Activated CD4-positive, alpha-beta memory T cell treated with anti-CD3 and anti-CD28 coated beads for 36 hours (primary cell): ENCODE data around the gene C4orf51. TPM values are rescaled to one million over a fixed set of nuclear protein-coding genes. Genes with fewer than 3 reads are reported as not detected.
"Not testable (repeated sequence)": the region's sequence is repeated elsewhere in the genome, so short reads cannot be mapped to it uniquely, and the experiment has no call there.

Experiments used
- CTCF ChIA-PET: fragments of 350-600 bp; sonication (Branson Sonifier 250); formaldehyde crosslinking; loops from one replicate; lab custom pipeline; 2021; ENCODE audit warnings: antibody characterized with exemption, inconsistent platforms; lab: Charles Lee
- POLR2A ChIA-PET: fragments of 350-600 bp; sonication (Branson Sonifier 250); formaldehyde crosslinking; loops from one replicate; lab custom pipeline; 2021; ENCODE audit warnings: antibody characterized with exemption; lab: Charles Lee
- DNase-seq: peaks from one replicate; pipeline ENCODE4 v3.0.0-alpha.2; 2020
- H3K27ac Mint-ChIP-seq: one replicate; pipeline ENCODE4 v1.8.0; 2021; ENCODE audit warnings: mixed read lengths
- H3K27me3 Mint-ChIP-seq: one replicate; pipeline ENCODE4 v1.8.0; 2021; ENCODE audit warnings: mixed read lengths
- H3K36me3 Mint-ChIP-seq: one replicate; pipeline ENCODE4 v1.8.0; 2021; ENCODE audit warnings: mixed read lengths
- H3K4me1 Mint-ChIP-seq: one replicate; pipeline ENCODE4 v1.8.0; 2021; ENCODE audit warnings: low read depth, mixed read lengths
- H3K4me3 Mint-ChIP-seq: one replicate; pipeline ENCODE4 v1.8.0; 2021; ENCODE audit warnings: mild to moderate bottlenecking, mixed read lengths
- H3K9me3 Mint-ChIP-seq: one replicate; pipeline ENCODE4 v1.8.0; 2021; ENCODE audit warnings: mixed read lengths
- intact Hi-C: fragments of 100-400 bp; cut with micrococcal nuclease; formaldehyde crosslinking; loops from one replicate; pipeline ENCODE4 v1.15.1; 2023
- total RNA-seq, 2 experiments: library from RNA; stranded (reverse); gene quantifications; one replicate each; pipeline ENCODE4 v1.2.3, GENCODE V29; 2021

C4orf51 gene
- total RNA-seq, 2 experiments from 2014 or later = not detected

DNA sequence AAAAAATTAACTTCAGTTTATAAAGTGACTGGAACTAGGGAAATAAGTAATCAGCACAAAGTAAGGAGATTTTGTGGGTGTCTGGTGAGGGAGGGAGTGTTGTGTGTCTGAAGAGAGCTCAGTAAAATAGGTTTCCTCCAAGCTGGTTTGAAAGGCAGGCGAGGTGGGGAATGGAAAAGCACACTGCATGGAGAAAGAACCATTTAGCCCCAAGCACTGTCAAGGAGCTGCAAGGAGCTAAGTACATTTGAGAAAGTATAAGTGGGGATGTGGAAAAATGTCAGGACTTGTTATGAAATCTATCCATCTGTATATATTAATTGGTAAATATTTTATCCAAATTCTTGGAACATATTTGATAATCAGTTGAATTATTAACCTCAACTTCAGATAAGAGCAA, 956 bp downstream of the C4orf51 start:
- intact Hi-C loops = no loop called here
- POLR2A ChIA-PET = no interaction called here
- Mint-ChIP-seq H3K36me3 (no peaks in the 10 kb centered on the region), H3K4me1 (no peaks in the 10 kb centered on the region), H3K27ac (no peak overlapping the region), H3K27me3 (peaks cover 21% of the 10 kb centered on the region), H3K9me3 (peaks cover 9% of the 10 kb centered on the region), H3K4me3 (no peak overlapping the region)
- CTCF ChIA-PET = interaction anchor here (0.6 to 1.1 kb wide), 2 partner anchors 64 to 442 kb away, joined by 3 to 4 read pairs; no protein-coding TSS in a partner anchor
- DNase-seq = no peak

DNA sequence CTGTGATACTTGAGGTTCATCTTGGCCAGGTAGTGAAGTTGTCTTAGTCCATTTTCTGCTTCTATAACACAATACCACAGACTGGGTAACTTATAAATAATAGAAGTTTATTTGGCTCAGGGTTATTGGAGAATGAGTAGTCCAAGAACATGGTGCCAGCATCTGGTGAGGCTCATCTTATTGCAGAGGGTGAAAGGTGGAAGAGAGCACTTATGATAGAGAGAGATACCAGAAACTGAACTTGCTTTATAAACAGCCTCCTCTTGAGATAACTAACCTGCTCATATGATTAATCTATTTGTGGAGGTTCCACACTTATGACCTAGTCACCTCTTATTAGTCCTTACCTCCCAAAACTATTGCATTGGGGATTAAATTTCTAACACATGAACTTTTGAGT, 1.6 kb downstream of the C4orf51 start:
- no peak for DNase-seq
- Mint-ChIP-seq H3K36me3 (no peaks in the 10 kb centered on the region), H3K27me3 (peaks cover 21% of the 10 kb centered on the region), H3K9me3 (peaks cover 9% of the 10 kb centered on the region), H3K27ac (no peak overlapping the region), H3K4me1 (no peaks in the 10 kb centered on the region), H3K4me3 (no peak overlapping the region)
- ChIA-PET POLR2A (no interaction called here), CTCF (no interaction called here)
- intact Hi-C loops = no loop called here

DNA sequence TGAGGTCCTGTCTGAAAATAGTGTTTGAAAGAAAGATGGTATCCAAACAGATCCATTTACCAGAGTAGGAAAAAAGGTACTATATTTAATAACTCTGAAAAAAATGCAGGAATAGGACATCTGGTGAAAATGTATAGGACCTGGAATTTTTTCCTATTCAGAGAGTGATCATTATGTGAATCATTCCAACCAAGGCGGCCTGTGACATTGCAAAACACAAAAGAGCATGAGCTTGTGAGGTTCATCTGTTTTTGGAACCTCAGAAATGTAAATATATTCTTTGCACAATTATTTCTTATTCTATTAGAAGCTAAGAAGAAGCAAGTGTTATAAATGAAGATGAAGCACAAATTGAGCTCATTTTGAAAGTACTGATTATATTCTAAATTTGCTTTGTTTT, 2.0 kb downstream of the C4orf51 start:
- Mint-ChIP-seq H3K36me3 (no peaks in the 10 kb centered on the region), H3K27ac (no peak overlapping the region), H3K9me3 (peaks cover 6% of the 10 kb centered on the region), H3K27me3 (peaks cover 21% of the 10 kb centered on the region), H3K4me3 (no peak overlapping the region), H3K4me1 (no peaks in the 10 kb centered on the region)
- ChIA-PET CTCF (no interaction called here), POLR2A (no interaction called here)
- intact Hi-C loops = no loop called here
- DNase-seq = no peak

DNA sequence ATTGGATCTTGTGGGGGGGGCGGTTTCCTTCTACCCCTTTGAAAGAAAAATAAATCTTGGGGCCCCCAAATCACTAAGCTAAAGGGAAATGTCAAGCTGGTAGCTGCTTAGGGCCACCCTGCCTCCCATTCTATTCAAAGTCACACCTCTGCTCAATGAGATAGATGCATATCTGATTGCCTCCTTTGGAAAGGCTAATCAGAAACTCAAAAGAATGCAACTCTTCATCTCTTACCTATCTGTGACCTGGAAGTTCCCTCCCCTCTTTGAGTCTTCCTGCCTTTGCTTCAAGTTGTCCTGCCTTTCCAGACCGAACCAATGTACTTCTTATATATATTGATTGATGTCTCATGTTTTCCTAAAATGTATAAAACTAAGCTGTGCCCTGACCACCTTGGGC, 7.0 kb downstream of the C4orf51 start:
- no peak overlapping the region for H3K27ac Mint-ChIP-seq
- peaks cover 7% of the 10 kb centered on the region for H3K27me3 Mint-ChIP-seq
- POLR2A ChIA-PET = no interaction called here
- intact Hi-C loops = no loop called here
- CTCF ChIA-PET = no interaction called here
- peaks cover 2% of the 10 kb centered on the region for H3K9me3 Mint-ChIP-seq
- H3K4me3 Mint-ChIP-seq = no peak overlapping the region
- no peaks in the 10 kb centered on the region for H3K36me3 Mint-ChIP-seq
- H3K4me1 Mint-ChIP-seq = no peaks in the 10 kb centered on the region
- no peak for DNase-seq

DNA sequence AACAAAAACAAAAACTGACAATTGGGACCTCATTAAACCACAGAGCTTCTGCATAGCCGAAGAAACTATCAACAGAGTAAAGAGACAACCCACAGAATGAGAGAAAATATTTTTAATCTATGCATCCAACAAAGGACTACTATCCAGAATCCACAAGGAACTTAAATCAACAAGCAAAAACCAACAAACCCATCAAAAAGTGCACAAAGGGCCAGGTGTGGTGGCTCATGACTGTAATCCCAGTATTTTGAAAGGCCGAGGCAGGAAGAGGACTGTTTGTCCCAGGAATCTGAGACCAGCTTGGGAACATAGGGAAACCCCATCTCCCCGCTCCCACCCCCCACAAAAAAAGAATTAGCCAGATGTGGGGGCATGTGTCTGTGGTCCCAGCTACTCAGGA, 10.7 kb downstream of the C4orf51 start:
- H3K36me3 Mint-ChIP-seq = peaks cover 3% of the 10 kb centered on the region
- intact Hi-C loops = no loop called here
- no peak for DNase-seq
- no peak overlapping the region for H3K4me3 Mint-ChIP-seq
- peaks cover 5% of the 10 kb centered on the region for H3K9me3 Mint-ChIP-seq
- no peaks in the 10 kb centered on the region for H3K27me3 Mint-ChIP-seq
- H3K27ac Mint-ChIP-seq = no peak overlapping the region
- ChIA-PET CTCF (no interaction called here), POLR2A (no interaction called here)
- H3K4me1 Mint-ChIP-seq = no peaks in the 10 kb centered on the region

DNA sequence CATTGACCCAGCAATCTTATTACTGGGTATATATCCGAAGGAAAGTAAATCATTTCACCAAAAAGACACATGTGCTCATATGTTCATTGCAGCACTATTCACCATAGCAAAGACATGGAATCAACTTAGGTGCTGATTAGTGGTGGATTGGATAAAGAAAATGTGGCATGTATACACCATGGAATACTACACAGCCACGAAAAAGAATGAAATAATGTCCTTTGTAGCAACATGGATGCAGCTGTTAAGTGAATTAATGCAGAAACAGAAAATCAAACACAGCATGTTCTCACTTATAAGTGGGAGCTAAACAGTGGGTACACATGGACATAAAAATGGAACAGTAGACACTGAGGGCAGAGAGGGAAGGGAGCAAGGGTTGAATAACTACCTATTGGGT, 11.5 kb downstream of the C4orf51 start:
- H3K4me3 Mint-ChIP-seq = not testable (repeated sequence)

DNA sequence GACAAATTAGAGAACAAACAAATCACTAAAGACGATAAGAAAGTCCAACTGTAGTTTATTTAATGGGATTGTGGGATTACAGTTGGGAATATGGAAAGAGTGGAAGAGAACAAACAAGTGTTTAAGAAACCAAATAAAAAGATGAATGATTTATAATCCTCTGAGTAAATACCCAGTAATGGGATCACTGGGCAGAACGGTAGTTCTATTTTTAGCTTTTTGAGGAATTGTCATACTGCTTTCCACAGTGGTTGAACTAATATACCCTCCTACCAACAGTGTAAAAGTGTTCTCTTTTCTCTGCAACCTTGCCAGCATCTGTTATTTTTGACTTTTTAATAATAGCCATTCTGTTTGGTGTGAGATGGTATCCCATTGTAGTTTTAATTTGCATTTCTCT, 15.0 kb downstream of the C4orf51 start:
- DNase-seq = no peak
- intact Hi-C loops = no loop called here
- Mint-ChIP-seq H3K27ac (no peak overlapping the region), H3K9me3 (peaks cover 7% of the 10 kb centered on the region), H3K36me3 (peaks cover 3% of the 10 kb centered on the region), H3K4me3 (no peak overlapping the region), H3K27me3 (peaks cover 2% of the 10 kb centered on the region), H3K4me1 (peaks cover 3% of the 10 kb centered on the region)
- CTCF ChIA-PET = no interaction called here
- POLR2A ChIA-PET = no interaction called here

More for the DNA sequence above, 11.5 kb downstream of the C4orf51 start:
- H3K9me3 Mint-ChIP-seq, DNase-seq, POLR2A ChIA-PET, H3K27me3 Mint-ChIP-seq, H3K36me3 Mint-ChIP-seq, CTCF ChIA-PET, H3K4me1 Mint-ChIP-seq, intact Hi-C loops, H3K27ac Mint-ChIP-seq: not testable (repeated sequence)

DNA sequence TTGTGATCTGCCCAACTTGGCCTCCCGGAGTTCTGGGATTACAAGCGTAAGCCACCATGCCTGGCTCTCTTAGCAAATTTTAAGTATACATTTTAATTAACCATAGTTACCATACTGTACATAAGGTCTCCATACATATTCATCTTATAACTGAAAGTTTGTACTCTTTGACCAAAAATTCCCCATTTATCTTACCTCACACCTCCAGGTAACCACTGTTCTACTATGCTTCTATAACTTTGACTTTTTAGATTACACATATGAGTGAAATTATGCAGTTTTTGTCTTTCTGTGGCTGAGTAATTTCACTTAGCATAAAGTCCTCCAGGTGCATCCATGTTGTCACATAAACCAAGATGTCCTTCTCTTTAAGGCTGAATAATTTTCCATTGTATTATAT, 17.4 kb downstream of the C4orf51 start:
- H3K4me3 Mint-ChIP-seq = no peak overlapping the region
- no peak overlapping the region for H3K27ac Mint-ChIP-seq
- peaks cover 7% of the 10 kb centered on the region for H3K27me3 Mint-ChIP-seq
- ChIA-PET CTCF (no interaction called here), POLR2A (no interaction called here)
- H3K9me3 Mint-ChIP-seq = peaks cover 5% of the 10 kb centered on the region
- H3K4me1 Mint-ChIP-seq = peaks cover 3% of the 10 kb centered on the region
- intact Hi-C loops = no loop called here
- peaks cover 3% of the 10 kb centered on the region for H3K36me3 Mint-ChIP-seq
- DNase-seq = no peak

DNA sequence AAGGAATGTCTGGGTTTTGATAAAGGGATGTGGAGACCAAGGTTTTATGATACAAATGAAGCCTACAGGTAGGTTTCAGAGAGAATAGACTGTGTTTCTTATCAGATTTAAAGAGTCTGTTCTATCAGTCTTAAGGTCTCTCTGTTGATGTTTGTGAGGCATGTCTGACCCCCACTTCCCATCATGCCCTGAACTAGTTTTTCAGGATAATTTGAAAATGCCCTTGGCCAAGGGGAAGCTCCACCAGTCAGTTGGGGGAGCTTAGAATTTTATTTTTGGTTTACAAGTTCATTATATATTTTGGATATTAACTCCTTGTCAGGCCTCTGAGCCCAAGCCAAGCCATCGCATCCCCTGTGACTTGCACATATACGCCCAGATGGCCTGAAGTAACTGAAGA, 18.6 kb downstream of the C4orf51 start:
- DNase-seq = no peak
- H3K27ac Mint-ChIP-seq = no peak overlapping the region

DNA sequence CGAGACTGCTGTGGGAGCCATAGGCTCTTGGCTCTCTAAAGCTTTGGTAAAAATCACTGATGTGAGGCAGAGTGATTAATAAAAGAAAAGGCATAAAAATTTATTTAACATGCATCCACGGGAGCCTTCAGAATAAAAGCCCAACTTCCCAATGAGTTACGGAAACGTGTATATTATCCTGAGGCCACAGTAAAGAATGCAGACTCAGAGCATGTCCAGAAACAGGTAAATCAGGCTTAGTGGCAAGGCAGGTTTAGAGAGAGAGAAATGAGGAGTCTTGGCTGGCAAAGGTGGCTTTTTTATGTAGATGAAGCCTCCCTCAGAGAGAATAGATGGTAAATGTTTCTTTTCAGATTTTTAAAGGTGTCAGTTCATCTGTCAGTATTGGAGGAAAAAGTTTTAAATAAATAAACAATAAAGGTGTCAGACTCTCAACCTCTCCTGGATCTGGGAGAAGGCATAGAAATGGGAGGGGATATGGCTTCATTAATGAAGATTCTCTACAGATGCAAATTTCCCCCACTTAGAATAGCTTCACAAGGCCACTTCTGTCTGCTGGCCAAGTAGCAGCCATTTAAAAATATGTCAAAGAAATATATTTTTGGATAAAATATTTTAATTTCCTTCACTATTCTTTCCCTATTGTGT, 24.0 kb downstream of the C4orf51 start:
- Mint-ChIP-seq H3K9me3 (no peaks in the 10 kb centered on the region), H3K4me1 (peaks cover 2% of the 10 kb centered on the region), H3K27me3 (peaks cover 7% of the 10 kb centered on the region), H3K36me3 (no peaks in the 10 kb centered on the region), H3K4me3 (no peak overlapping the region), H3K27ac (no peak overlapping the region)
- intact Hi-C loops = no loop called here
- POLR2A ChIA-PET = no interaction called here
- CTCF ChIA-PET = interaction anchor here (1.3 kb wide), 1 partner anchor 88 kb away, joined by 3 read pairs; no protein-coding TSS in a partner anchor
- DNase-seq = no peak

More for the DNA sequence above, 18.6 kb downstream of the C4orf51 start:
- Mint-ChIP-seq H3K27me3 (peaks cover 7% of the 10 kb centered on the region), H3K4me3 (no peak overlapping the region), H3K9me3 (peaks cover 5% of the 10 kb centered on the region), H3K36me3 (peaks cover 3% of the 10 kb centered on the region), H3K4me1 (peaks cover 3% of the 10 kb centered on the region)
- intact Hi-C loops = no loop called here
- ChIA-PET CTCF (no interaction called here), POLR2A (no interaction called here)

DNA sequence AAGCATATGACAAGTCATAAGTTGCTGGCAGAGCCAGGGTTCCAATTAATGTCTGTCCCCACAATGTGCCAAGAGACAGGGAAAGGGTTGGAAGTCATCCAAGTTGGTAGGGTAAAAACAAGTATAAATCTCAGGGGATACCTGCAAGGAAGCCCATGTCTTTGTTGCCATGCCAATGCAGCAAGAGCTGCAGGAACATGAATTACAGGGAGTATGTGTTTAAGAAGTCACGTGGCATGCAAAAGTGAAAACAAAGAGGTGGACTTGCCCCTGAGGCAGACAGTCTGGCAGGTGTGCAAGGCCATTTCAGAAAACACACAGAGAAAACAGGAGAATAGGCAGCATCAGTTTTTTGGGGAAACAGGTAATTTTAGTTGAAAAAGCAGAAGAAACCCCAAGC, 29.4 kb downstream of the C4orf51 start:
- Mint-ChIP-seq H3K27ac (peak overlapping the region; percentile 46), H3K4me3 (no peak overlapping the region), H3K36me3 (peaks cover 4% of the 10 kb centered on the region), H3K9me3 (peaks cover 20% of the 10 kb centered on the region), H3K4me1 (peaks cover 14% of the 10 kb centered on the region), H3K27me3 (peaks cover 5% of the 10 kb centered on the region)
- CTCF ChIA-PET = no interaction called here
- intact Hi-C loops = no loop called here
- DNase-seq = no peak
- POLR2A ChIA-PET = interaction anchor here (0.7 kb wide), 2 partner anchors 9 to 11 kb away, joined by 3 read pairs; no protein-coding TSS in a partner anchor

DNA sequence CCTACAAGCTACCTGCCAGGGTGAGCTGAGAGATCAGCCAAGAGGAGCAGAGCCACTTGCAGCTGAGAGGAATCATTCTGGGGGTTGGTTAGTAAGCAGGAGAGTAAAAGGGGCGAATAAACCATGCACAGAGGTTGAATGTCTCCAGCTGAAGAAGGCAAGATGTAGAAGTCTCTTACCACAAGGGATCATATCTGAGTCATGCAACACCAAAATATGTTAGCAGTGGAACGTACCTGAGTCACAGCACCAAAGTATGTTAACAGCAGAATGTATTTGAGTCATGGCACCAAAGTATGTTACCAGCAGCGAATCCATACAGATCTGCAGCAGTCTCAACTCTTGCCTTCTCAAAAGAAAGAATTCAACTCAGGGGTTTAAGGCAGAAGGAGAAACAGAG, 29.9 kb downstream of the C4orf51 start:
- Mint-ChIP-seq H3K9me3 (peaks cover 20% of the 10 kb centered on the region), H3K27me3 (peaks cover 5% of the 10 kb centered on the region), H3K4me1 (peaks cover 14% of the 10 kb centered on the region), H3K4me3 (no peak overlapping the region), H3K27ac (no peak overlapping the region), H3K36me3 (peaks cover 4% of the 10 kb centered on the region)
- intact Hi-C loops = loop anchor here (1.0 kb wide), 2 partner anchors 8 to 91 kb away; partner anchors contain the start of gene MMAA
- POLR2A ChIA-PET = interaction anchor here (0.7 kb wide), 2 partner anchors 8 to 10 kb away, joined by 3 read pairs; no protein-coding TSS in a partner anchor
- DNase-seq = peak; percentile 30
- CTCF ChIA-PET = no interaction called here

DNA sequence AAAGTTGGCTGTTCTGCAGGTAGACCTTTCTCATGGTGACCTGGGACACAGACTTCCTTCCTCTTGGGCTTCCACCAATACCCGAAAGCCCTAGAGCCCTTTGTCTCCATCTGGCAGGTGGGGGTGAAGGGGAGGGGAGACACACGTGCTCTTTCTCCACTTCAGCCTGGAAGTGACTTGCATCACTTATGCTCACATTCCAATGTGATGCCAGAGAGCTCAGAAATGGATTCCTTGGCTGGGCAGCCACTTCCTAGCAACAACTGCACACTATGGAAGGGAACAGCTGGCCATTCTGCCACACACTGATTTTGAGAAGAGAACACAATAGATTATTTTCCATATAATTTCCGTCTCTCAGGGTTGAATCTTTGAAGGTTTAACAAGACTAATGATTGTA, 36.3 kb downstream of the C4orf51 start:
- Mint-ChIP-seq H3K27ac (no peak overlapping the region), H3K4me3 (no peak overlapping the region), H3K27me3 (peaks cover 17% of the 10 kb centered on the region), H3K9me3 (peaks cover 15% of the 10 kb centered on the region), H3K36me3 (peaks cover 4% of the 10 kb centered on the region), H3K4me1 (peaks cover 17% of the 10 kb centered on the region)
- no peak for DNase-seq
- ChIA-PET CTCF (no interaction called here), POLR2A (no interaction called here)
- intact Hi-C loops = no loop called here
